Uterus (tissue), 2 donors: Measurements from ENCODE around the gene CST9L.

ENCODE experiments used
- CTCF ChIP-seq, 4 experiments: fragments of 200-600 bp in 2 of 4; fragments of 450-650 bp in 2 of 4; sonication (generic) in 2 of 4; IDR thresholded peaks; one replicate each; pipeline ENCODE4 v1.5.1; 2016 to 2019; ENCODE audit warnings: antibody characterized with exemption in 4 of 4, mild to moderate bottlenecking in 2 of 4, moderate library complexity in 1 of 4
- POLR2A ChIP-seq, 2 donors: fragments of 450-650 bp; IDR thresholded peaks; one replicate each; pipeline ENCODE4 v1.6.1; 2016; ENCODE audit warnings: antibody characterized with exemption in 2 of 2, mild to moderate bottlenecking in 1 of 2, moderate library complexity in 1 of 2

GRCh38 chr20:23532533-23532932, 35.8 kb downstream of the CST9L start:
- TF ChIP-seq CTCF (IDR thresholded peaks at IDR 0.05) = no peak
- no peak for TF ChIP-seq POLR2A (IDR thresholded peaks at IDR 0.05)
